G401 (cell line): ENCODE measurements around the gene GCNT2. TPM values are rescaled to one million over a fixed set of nuclear protein-coding genes. Genes with fewer than 3 reads are reported as not detected.
"Not testable (repeated sequence)": the region's sequence is repeated elsewhere in the genome, so short reads cannot be mapped to it uniquely, and the experiment has no call there.

Source experiments
- DNase-seq: peaks from one replicate; pipeline ENCODE4 v3.0.0-alpha.2; 2015; ENCODE audit warnings: low spot score
- in situ Hi-C: cut with HindIII; loops from 2 replicates; pipeline ENCODE4 v1.10.0; 2016; ENCODE audit warnings: low sequenced_read_pairs, mixed read lengths
- total RNA-seq: library from RNA; depleted of rRNA; stranded (reverse); fragments of >200 nt; shearing (Covaris generic); gene quantifications from 2 replicates; pipeline ENCODE4 v1.2.3, GENCODE V29; 2014

GCNT2 gene
- total RNA-seq, 1 experiment from 2014 or later, result 28.7 TPM

DNA sequence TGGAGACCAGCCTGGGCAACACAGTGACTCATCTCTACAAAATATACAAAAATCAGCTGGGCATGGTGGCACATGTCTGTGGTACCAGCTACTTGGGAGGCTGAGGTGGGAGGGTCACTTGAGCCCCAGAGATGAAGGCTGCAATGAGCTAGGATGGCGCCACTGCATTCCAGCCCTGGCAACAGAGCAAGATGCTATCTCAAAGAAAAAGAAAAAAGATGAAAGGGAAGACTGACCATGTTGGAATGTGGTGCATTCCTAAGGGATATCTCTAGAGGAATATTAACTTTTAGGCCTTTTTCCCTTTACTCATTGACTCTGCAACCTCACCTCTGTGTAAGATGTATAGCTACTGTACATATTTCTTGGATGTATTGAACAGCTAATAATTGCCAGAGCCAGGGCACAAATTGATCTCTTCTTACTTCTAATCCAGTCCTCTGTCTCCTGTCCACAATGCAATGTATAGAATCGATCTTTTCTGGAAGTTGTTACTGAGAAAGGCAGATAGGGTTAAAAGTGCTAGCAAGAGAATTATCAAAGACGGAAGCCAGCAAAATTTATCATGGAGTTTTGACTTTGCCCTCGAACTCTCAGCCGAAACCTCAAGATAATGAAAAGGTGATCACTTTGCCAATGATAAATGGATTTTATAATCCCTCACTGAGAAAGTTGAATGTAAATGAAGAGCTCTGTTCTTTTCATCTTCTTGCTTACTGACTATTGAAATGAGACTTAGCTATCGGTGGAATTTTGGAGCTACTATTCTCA is 46.3 kb downstream of the GCNT2 start:
- in situ Hi-C loops, result no loop called here
- no peak for DNase-seq

DNA sequence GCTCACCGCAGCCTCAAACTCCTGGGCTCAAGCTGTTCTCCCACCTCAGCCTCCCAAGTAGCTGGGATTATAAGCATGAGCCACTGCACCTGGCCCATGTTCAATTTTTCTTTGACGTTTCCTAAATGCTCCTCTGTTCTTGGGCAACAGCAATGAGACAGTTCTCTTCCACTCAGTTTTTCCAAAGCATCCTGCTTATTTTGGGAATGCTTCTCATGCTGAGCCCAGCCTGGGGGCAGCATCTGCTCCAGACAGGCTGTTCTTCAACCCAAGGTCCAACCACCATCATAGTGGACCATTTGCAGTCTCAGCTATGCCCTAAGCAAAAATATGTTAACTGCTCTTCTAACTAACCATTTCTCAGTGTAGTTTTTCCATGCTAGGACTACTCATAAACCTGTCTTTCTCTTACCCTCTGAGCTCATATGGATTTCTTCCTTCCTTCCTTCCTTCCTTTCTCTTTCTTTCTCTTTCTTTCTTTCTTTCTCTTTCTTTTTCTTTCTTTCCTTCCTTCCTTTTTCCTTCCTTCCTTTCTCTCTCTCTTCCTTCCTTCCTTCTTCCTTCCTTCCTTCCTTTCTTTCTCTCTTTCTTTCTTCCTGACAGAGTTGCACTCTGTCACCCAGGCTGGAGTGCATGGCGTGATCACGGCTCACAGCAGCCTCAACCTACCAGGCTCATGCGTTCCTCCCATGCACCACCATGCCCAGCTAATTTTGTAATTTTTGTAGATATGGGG is 48.4 kb downstream of the GCNT2 start:
- in situ Hi-C loops, result no loop called here
- no peak for DNase-seq

DNA sequence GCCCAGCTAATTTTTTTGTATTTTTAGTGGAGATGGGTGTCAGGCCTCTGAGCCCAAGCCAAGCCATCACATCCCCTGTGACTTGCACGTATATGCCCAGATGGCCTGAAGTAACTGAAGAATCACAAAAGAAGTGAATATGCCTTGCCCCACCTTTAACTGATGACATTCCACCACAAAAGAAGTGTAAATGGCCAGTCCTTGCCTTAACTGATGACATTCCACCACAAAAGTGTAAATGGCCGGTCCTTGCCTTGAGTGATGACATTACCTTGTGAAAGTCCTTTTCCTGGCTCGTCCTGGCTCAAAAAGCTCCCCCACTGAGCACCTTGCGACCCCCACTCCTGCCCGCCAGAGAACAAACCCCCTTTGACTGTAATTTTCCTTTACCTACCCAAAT is 54.4 kb downstream of the GCNT2 start:
- in situ Hi-C loops, DNase-seq: not testable (repeated sequence)

DNA sequence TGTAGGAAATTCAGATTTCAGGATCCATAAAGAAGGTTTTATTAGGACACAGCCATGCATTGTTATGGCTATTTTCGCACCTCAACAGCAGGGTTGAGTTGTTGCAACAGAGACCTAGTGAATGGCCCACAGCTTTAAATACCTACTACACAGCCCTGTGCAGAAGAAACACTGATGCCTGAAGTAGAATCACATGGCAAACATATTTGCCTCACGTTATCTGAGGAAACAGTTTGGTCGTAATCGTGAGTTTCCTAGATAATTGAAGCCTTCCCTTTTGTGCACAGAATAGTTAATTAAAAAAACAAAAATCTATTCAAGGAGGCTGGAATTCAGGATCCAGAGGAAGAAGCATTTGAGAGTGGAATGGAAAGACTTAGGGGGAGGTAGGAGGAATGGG is 55.1 kb downstream of the GCNT2 start:
- no peak for DNase-seq
- in situ Hi-C loops, result no loop called here

GRCh38 chr6:10577112-10577511 is 56.0 kb downstream of the GCNT2 start:
- in situ Hi-C loops, result no loop called here
- DNase-seq, result no peak

DNA sequence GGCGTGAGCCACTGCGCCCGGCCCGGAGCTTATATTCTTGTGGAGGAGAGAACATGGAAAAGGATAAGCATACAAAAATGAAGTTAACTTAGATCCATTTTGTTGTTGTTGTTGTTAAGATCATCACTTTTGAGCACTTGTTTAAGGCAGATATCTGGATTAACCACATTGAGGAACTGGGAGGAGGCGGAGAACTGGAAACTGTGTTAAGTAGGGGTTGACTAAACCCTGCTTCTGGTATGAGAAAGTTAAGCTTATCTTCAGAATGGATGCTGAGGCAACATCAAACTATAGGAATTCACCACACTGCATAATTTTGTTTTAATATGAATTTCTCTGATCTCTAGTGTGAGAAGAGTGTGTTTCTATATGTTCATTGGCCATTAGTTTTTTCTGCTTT is 57.6 kb downstream of the GCNT2 start:
- in situ Hi-C loops, result no loop called here

GRCh38 chr6:10579803-10580202 is 58.7 kb downstream of the GCNT2 start:
- no peak for DNase-seq
- in situ Hi-C loops, result no loop called here

More for the DNA sequence above, 57.6 kb downstream of the GCNT2 start:
- no peak for DNase-seq

DNA sequence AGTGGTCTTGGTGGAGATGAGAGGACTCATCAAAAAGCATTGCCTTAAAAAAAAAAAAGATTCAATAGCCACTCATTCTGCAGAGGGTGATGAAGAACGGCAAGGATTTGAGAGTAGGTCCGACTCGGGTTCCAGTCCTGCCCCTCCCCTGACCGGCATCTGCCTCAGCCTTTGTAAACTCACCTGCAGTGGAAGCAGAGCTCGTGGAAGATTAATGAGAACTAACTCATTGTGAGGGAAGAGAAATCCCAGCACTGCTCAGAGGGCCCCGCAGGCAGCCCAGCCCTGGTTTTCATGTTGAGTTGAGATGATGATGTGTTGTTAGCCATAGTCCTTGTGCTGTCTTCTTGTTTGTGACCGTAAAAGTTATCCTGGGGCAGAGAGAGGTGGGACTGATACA is 59.4 kb downstream of the GCNT2 start:
- in situ Hi-C loops, result no loop called here
- DNase-seq, result no peak

DNA sequence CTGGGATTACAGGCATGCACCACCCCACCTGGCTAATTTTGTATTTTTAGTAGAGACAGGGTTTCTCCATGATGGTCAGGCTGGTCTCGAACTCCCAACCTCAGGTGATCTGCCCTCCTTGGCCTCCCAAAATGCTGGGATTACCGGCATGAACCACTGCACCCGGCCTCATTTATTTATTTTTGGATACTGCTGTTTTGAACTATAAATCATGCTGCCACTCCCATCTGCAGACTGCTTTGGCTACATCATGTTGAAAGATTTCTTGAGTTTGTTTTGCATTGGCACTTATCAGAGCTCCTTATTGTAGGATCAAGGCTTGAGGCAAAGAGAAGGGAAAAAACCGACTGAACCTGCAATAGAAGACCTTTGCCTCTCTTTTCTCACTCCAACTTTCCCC is 60.3 kb downstream of the GCNT2 start:
- DNase-seq, in situ Hi-C loops: not testable (repeated sequence)

DNA sequence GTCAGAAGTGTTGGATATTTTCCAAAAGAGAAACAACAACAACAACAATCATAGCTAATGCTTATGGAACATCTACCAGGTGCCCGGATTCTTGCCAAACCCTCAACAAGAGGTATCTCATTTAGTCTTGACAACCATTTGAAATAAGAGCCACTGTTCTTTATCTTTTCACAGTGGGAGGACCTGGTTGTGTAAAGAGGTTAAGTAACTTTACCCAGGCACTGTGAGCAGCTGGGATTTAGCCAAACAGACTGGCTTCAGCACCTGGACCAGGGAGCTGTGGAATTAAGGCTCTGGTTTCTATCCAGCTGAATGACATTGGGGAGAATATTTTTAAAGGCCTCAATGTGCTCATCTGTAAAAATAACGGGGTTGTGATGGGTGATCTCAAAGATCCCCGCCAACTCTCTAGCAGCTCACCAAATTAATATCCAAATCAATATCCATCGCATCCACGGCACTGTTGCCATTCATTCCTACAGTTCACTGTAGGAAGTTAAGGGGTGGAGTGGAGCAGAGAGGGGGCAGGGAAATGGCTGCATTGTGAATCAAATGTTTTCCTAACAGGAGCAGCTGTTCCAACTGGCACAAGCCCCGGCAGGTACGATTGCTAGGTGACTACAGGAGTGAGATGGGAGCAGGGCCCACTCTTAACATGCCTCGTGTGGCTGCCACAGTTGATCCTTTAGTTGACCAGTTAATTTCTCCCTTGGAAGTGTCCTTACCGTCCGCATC is 61.8 kb downstream of the GCNT2 start:
- in situ Hi-C loops, result no loop called here
- DNase-seq, result peak; percentile 66

- no peak for DNase-seq
- in situ Hi-C loops, result no loop called here
Measured at GRCh38 chr6:10583509-10583901, 62.4 kb downstream of the GCNT2 start.

- in situ Hi-C loops, result no loop called here
- DNase-seq, result no peak
Measured at GRCh38 chr6:10584607-10585006, 63.5 kb downstream of the GCNT2 start.

DNA sequence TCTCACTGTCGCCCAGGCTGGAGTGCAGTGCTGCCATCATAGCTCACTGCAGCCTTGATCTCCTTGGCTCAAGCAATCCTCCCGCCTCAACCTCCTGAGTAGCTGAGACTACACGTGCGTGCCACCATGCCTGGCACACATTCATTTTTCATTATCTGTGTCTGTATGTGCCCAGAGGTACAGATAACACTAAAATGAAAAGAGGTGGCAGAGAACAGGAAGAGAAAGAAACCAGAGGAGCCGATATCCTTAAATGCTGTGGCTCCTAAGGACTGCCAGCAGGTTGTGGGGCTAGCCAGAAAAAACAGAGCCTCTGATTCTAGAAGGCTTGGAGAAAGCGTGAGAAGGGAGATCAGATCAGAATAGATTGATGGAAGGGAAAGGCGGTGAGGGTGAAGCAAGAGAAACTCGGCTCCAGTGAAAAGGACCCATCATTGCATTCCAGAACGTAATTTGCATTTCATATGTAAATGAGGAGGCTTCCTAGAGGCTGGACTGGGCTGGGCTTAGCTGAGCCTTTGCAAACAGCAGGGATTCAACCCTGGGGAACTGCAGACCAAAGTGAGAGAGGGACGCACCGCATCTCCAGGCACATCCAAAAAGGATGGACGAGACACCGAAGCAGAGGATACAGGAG is 64.2 kb downstream of the GCNT2 start:
- peak; percentile 70 for DNase-seq
- in situ Hi-C loops, result no loop called here

- in situ Hi-C loops, result no loop called here
- DNase-seq, result peak; percentile 68
Measured at GRCh38 chr6:10586302-10586701, 65.2 kb downstream of the GCNT2 start.

- DNase-seq, result peak; percentile 61
- in situ Hi-C loops, result no loop called here
Measured at GRCh38 chr6:10587656-10588406, 66.7 kb downstream of the GCNT2 start.

- DNase-seq, result no peak
- in situ Hi-C loops, result no loop called here
Measured at GRCh38 chr6:10588562-10589428, 67.6 kb downstream of the GCNT2 start.

DNA sequence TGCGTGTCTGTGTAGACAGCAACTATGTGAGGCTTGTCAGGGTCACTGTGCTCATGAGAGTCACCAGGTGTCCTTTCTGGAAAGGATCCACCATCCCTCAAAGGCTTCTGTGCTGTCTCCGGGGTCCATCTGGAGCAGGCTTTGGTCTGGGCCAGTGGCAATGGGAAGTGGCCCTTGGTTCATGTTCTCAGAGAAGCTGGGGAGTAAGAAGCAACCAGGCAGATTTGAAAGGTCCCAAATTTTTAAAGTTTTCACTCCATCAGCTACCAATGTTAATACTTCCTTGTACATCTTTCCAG is 68.2 kb downstream of the GCNT2 start:
- DNase-seq, result peak; percentile 91
- in situ Hi-C loops, result no loop called here

GRCh38 chr6:10589983-10590382 is 68.8 kb downstream of the GCNT2 start:
- in situ Hi-C loops, result no loop called here
- no peak for DNase-seq
